Common myeloid progenitor, CD34-positive (primary cell): ENCODE data around the gene CD1C.

Experiments
- CTCF ChIA-PET: fragments of 350-600 bp; sonication (Branson Sonifier 250); formaldehyde crosslinking; loops from one replicate; lab custom pipeline; 2021; ENCODE audit warnings: antibody characterized with exemption; lab: Charles Lee
- POLR2A ChIA-PET: fragments of 350-600 bp; sonication (Branson Sonifier 250); formaldehyde crosslinking; loops from one replicate; lab custom pipeline; 2021; ENCODE audit warnings: antibody characterized with exemption; lab: Charles Lee
- DNase-seq, 3 donors: peaks; one replicate each; pipeline versions ENCODE4 v3.0.0 to v3.0.0-alpha.2; 2013
- H3K27ac ChIP-seq, 2 experiments: 1 replicate in 1 of 2; 2 replicates in 1 of 2; pipeline ENCODE4 v1.7.0; 2013; ENCODE audit warnings: inconsistent platforms in 2 of 2, low read length in 2 of 2, mild to moderate bottlenecking in 2 of 2, low read depth in 1 of 2, moderate library complexity in 1 of 2; ENCODE audit not compliant: severe bottlenecking in 2 of 2, insufficient read depth in 1 of 2, poor library complexity in 1 of 2
- H3K27me3 ChIP-seq, 5 experiments: replicated peaks in 2 of 5; 1 replicate in 3 of 5; 2 replicates in 2 of 5; pipeline versions ENCODE4 v1.6.1 to v1.7.0; 2013; ENCODE audit warnings: low read length in 4 of 5, mild to moderate bottlenecking in 2 of 5, moderate library complexity in 2 of 5, inconsistent platforms in 1 of 5; ENCODE audit not compliant: insufficient read depth in 5 of 5, control insufficient read depth in 4 of 5
- H3K36me3 ChIP-seq, 4 experiments: 1 replicate in 2 of 4; 2 replicates in 2 of 4; pipeline versions ENCODE4 v1.6.1 to v1.7.0; 2013; ENCODE audit warnings: low read length in 3 of 4, control low read depth in 1 of 4, mild to moderate bottlenecking in 1 of 4; ENCODE audit not compliant: control insufficient read depth in 4 of 4, insufficient read depth in 4 of 4
- H3K4me1 ChIP-seq, 4 experiments: 1 replicate in 3 of 4; 2 replicates in 1 of 4; pipeline versions ENCODE4 v1.6.1 to v1.7.1; 2013; ENCODE audit warnings: low read length in 3 of 4, mild to moderate bottlenecking in 3 of 4, control low read depth in 1 of 4, inconsistent platforms in 1 of 4, moderate library complexity in 1 of 4; ENCODE audit not compliant: control insufficient read depth in 4 of 4, insufficient read depth in 4 of 4; ENCODE audit errors: control extremely low read depth in 1 of 4
- H3K4me3 ChIP-seq, 7 experiments: 1 replicate in 4 of 7; 2 replicates in 3 of 7; pipeline versions ENCODE4 v1.5.1 to v1.7.0; 2013; ENCODE audit warnings: mild to moderate bottlenecking in 7 of 7, low read length in 6 of 7, moderate library complexity in 6 of 7, inconsistent platforms in 2 of 7, low read depth in 2 of 7, control low read depth in 1 of 7; ENCODE audit not compliant: insufficient read depth in 4 of 7, control insufficient read depth in 1 of 7; ENCODE audit errors: extremely low read depth in 1 of 7
- H3K9me3 ChIP-seq, 5 experiments: 1 replicate in 4 of 5; 2 replicates in 1 of 5; pipeline versions ENCODE4 v1.6.1 to v1.7.1; 2013; ENCODE audit warnings: low read length in 4 of 5, mild to moderate bottlenecking in 2 of 5, inconsistent platforms in 1 of 5, low read depth in 1 of 5, moderate library complexity in 1 of 5; ENCODE audit not compliant: control insufficient read depth in 4 of 5, insufficient read depth in 2 of 5; ENCODE audit errors: control extremely low read depth in 1 of 5
- WGBS: methylation state at CpG from one replicate; pipeline ENCODE4 v1.1.5; 2013; ENCODE audit not compliant: insufficient coverage; 5-methylcytosine and 5-hydroxymethylcytosine counted together

Gene CD1C

DNA sequence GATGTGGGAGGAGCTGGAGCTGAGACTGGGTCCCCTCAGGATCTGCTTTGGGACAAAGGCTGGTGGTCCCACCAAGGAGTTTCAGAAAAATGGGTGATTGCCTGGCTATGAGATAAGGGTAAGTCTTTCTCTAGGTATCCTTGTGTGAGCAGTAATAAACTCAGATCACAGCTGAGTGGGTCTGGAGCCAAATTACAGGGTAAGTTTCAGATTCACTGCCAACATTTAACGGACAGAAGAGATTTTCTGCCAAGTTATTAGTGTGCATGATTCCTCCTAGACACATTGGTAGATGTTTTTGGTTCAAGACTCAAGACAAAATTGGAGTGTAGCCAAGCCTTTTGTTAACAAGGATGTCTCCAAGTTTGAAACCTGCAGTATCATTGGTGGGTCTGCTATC is 34.1 kb downstream of the CD1C start:
- WGBS, result 91% methylated on average over 1 of the region's 1 CpG
- CTCF ChIA-PET, result interaction anchor here (1.8 kb wide), 1 partner anchor 120 kb away, joined by 8 read pairs; no protein-coding TSS in a partner anchor
- no peak overlapping the region for H3K27ac ChIP-seq

DNA sequence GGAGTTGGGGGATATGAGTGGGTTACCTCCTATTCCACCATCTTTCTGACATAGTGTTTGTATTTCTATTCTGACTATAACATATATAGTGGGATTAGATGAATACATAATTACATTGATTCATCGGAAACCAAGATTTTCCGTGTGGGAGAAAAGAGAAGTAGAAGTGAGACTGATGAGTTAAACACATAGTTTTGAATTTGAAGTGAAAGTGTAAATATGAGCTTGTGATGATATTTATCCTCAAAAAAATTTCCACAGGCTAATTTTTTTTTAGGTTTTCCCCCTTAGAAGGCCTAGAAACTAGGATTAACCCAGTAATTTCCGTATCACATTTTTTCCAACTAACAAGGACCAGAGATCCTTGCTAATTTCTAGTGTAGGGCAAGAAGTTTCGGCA is 34.7 kb downstream of the CD1C start:
- CTCF ChIA-PET, result interaction anchor here (1.1 to 1.8 kb wide), 2 partner anchors 24 to 120 kb away, joined by 3 to 8 read pairs; no protein-coding TSS in a partner anchor
- Histone ChIP-seq H3K27ac (no peak overlapping the region), H3K4me1 (no peaks in the 10 kb centered on the region), H3K27me3 (peaks cover 0 to 3% (median 0%) of the 10 kb centered on the region in 5 experiments), H3K9me3 (peaks cover 0 to 4% (median 3%) of the 10 kb centered on the region in 5 experiments), H3K4me3 (no peak overlapping the region), H3K36me3 (no peaks in the 10 kb centered on the region)
- 100% methylated on average over 1 of the region's 4 CpGs for WGBS
- POLR2A ChIA-PET, result no interaction called here
- no peak for DNase-seq

More for the DNA sequence above, 34.1 kb downstream of the CD1C start:
- DNase-seq, result no peak
- Histone ChIP-seq H3K4me3 (no peak overlapping the region), H3K4me1 (no peaks in the 10 kb centered on the region), H3K9me3 (peaks cover 0 to 4% (median 3%) of the 10 kb centered on the region in 5 experiments), H3K27me3 (peaks cover 0 to 3% (median 0%) of the 10 kb centered on the region in 5 experiments), H3K36me3 (no peaks in the 10 kb centered on the region)
- POLR2A ChIA-PET, result no interaction called here

DNA sequence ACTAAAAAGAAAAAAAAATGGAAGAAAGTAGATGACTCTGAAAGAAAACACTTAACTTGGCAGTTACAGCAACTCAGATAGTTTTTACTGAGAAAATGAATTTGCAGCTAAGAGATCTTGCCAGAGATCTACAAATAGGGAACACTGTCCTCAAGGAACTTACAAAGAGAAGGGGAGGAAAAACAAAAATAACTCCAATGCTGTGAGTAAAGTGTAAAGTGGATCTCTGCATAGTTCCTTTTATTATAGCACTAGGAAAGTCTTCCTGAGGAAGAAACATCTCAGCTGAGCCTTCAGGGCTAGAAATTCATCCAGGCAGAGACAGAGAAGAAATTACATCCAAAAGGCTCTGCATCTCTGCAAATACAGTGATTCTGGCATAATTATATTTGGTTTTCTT is 37.8 kb downstream of the CD1C start:
- peaks cover 0 to 4% (median 3%) of the 10 kb centered on the region in 5 experiments for H3K9me3 ChIP-seq
- no peak for DNase-seq
- no peaks in the 10 kb centered on the region for H3K4me1 ChIP-seq
- peaks cover 0 to 11% (median 6%) of the 10 kb centered on the region in 5 experiments for H3K27me3 ChIP-seq
- POLR2A ChIA-PET, result no interaction called here
- H3K36me3 ChIP-seq, result no peaks in the 10 kb centered on the region
- no peak overlapping the region for H3K4me3 ChIP-seq
- CTCF ChIA-PET, result no interaction called here
- H3K27ac ChIP-seq, result no peak overlapping the region

DNA sequence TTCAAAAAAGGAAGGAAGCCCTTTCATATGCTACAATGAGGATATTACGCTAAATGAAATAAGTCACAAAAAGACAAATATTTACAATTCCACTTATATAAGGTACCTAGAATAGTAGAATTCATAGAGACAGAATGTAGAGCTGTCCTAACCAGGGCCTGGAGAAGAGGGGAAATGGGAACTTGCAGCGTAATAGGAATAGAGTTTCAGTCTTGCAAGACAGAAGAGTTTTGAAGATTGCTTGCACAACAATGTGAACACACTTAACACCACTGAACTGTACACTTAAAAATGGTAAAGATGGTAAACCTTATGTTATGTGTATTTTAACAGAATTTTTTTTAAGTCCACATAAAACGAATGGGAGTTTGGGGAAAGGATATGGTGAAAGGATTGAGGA is 38.7 kb downstream of the CD1C start:
- no peak for DNase-seq
- ChIA-PET POLR2A (interaction anchor here (0.6 kb wide), 1 partner anchor 44 kb away, joined by 7 read pairs; no protein-coding TSS in a partner anchor), CTCF (interaction anchor here (1.4 to 4.2 kb wide), 2 partner anchors 41 to 124 kb away, joined by 3 to 61 read pairs; no protein-coding TSS in a partner anchor)
- Histone ChIP-seq H3K27ac (no peak overlapping the region), H3K9me3 (peaks cover 0 to 1% (median 0%) of the 10 kb centered on the region in 5 experiments), H3K4me1 (no peaks in the 10 kb centered on the region), H3K27me3 (peaks cover 0 to 13% (median 6%) of the 10 kb centered on the region in 5 experiments), H3K4me3 (no peak overlapping the region), H3K36me3 (no peaks in the 10 kb centered on the region)
- no CpG with 5 or more reads among the region's 3 CpGs for WGBS

DNA sequence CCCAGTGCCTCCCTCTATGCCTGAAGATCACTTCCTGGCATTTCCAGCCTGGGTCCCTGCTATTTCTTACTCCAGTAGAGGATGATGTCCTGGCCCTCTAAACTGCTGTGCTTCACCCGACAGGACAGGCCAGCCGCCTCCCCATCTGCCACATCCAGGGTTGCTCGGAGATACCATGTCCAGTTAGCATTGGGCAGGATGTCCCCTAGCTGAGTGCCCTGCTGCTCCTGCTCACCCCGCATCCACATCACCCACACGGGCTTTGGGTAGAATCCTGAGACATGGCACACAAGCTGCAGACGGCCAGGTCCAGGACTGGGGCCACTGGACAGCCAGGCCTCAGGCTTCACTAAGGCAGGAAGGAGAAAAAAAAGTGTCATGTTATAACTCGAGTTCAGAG is 39.6 kb downstream of the CD1C start:
- Histone ChIP-seq H3K27ac (no peak overlapping the region), H3K4me1 (peaks cover 0 to 5% (median 0%) of the 10 kb centered on the region in 4 experiments), H3K36me3 (no peaks in the 10 kb centered on the region), H3K4me3 (no peak overlapping the region), H3K9me3 (no peaks in the 10 kb centered on the region), H3K27me3 (peaks cover 0 to 13% (median 6%) of the 10 kb centered on the region in 5 experiments)
- 97% methylated on average over 6 of the region's 7 CpGs for WGBS
- ChIA-PET POLR2A (no interaction called here), CTCF (interaction anchor here (0.6 to 4.2 kb wide), 7 partner anchors 33 to 199 kb away, joined by 3 to 61 read pairs (median 4); no protein-coding TSS in a partner anchor)
- DNase-seq, result no peak

DNA sequence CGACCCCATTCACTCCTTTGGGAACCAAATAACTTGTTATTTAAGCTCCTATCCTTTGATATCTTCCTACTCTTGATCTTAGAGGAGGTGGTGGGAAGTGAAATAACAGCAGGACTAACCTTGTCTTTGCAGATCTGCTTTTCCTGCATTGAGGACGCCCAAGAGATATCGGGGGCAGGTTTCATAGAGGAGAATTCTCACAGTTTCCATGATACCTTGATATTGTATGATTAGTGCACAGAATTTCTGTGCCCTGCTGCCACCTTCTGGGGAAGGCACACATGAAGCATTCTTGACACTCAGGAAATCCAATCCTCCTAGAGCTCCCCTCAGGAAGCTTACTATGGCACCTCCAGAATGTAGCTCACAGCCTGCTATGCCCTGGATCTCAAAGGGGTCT is 40.0 kb downstream of the CD1C start:
- Histone ChIP-seq H3K27me3 (peaks cover 0 to 13% (median 6%) of the 10 kb centered on the region in 5 experiments), H3K27ac (no peak overlapping the region), H3K4me3 (no peak overlapping the region), H3K9me3 (no peaks in the 10 kb centered on the region), H3K36me3 (no peaks in the 10 kb centered on the region), H3K4me1 (peaks cover 0 to 10% (median 0%) of the 10 kb centered on the region in 4 experiments)
- CTCF ChIA-PET, result interaction anchor here (0.6 to 4.2 kb wide), 10 partner anchors 23 to 198 kb away, joined by 3 to 61 read pairs (median 3); no protein-coding TSS in a partner anchor
- POLR2A ChIA-PET, result no interaction called here
- peak; percentile 22 to 47 (median 27) for DNase-seq
- 100% methylated on average over 1 of the region's 3 CpGs for WGBS

DNA sequence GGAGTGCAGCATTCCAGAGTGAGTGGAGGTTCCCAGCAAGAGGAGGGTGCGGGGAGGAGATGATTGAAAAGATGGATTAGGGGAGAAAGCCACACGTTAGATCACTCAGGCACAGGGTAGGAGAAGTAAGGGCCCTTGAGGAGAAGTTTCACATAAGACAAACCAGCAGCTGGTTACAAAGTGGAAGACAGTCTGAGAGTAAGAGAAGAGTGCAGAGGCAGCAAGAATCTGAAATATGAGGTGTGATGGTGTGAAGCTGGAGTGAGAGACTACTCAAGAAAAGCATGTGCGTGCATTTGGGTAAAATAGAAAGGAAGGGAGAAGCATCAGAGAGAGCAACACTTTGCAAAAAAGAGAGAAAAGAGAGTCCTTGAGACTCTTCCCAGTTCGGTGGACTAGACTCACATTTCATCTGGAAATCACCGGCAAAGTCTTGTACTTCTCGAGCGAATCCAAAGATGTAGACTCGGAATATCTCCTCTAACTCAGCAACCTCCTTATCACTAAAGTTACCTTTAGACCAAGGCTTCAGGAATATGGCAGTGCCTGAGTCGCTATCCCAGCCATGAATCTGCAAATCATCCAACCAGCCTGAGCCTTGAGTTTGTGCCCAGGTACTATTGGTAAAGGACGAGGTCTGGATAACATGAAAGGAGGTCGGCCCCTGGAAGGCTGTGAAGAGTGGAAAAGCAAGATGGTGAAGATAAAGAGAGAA is 40.8 kb downstream of the CD1C start:
- Histone ChIP-seq H3K27me3 (peaks cover 0 to 13% (median 6%) of the 10 kb centered on the region in 5 experiments), H3K9me3 (no peaks in the 10 kb centered on the region), H3K36me3 (no peaks in the 10 kb centered on the region), H3K4me3 (no peak overlapping the region), H3K4me1 (peaks cover 0 to 13% (median 0%) of the 10 kb centered on the region in 4 experiments), H3K27ac (no peak overlapping the region)
- CTCF ChIA-PET, result interaction anchor here (0.6 to 4.2 kb wide), 9 partner anchors 9 to 152 kb away, joined by 3 to 61 read pairs (median 3); no protein-coding TSS in a partner anchor
- no peak for DNase-seq
- POLR2A ChIA-PET, result interaction anchor here (0.6 kb wide), 1 partner anchor 666 kb away, joined by 3 read pairs; no protein-coding TSS in a partner anchor
- 92% methylated on average over 7 of the region's 11 CpGs for WGBS
